ENCODE results near the gene TMEM125.

TMEM125 gene

DNA sequence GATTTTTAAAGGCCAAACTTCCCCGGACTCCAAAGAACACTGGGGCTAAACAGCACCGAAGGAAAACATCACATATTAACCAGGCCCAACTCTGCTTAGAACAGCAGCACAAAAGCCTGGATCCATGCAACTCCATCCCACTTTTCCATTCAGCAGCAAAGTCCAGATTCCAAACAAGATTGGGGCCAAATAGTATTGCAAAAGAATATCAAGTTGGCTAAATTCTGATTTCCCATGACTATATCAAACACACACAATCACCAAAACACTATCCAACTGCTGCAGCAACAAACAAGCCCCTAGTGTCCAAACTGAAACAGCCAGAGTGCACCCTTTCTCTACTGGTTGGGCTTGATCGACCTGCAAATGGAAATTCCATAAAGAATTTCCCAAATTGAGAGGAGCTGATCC lies 19.4 kb upstream of the TMEM125 start:
- no peak for DNase-seq

- DNase-seq, result no peak
Measured at GRCh38 chr1:43251024-43251423, 18.8 kb upstream of the TMEM125 start.

- DNase-seq, result no peak
Measured at GRCh38 chr1:43252225-43252624, 17.6 kb upstream of the TMEM125 start.

GRCh38 chr1:43253173-43253572 lies 16.6 kb upstream of the TMEM125 start:
- DNase-seq, result no peak

DNA sequence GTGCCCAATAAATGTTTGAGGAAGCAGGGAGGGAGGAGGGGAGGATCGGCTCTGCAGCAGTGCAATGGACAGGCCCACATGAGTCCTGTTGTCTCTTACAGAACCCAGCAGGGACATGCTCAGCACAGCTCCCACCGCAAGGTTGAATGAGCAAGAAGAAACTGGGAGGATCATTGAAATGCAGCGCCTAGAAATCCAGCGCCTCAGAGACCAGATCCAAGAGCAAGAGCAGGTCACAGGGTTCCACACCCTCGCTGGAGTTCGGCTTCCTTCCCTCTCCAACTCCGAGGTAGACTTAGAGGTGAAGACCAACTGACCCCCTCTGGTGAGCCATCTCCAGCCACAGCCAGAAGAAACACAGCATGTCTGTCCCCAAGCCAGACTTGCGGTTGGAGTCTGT lies 15.9 kb upstream of the TMEM125 start:
- no peak for DNase-seq

DNA sequence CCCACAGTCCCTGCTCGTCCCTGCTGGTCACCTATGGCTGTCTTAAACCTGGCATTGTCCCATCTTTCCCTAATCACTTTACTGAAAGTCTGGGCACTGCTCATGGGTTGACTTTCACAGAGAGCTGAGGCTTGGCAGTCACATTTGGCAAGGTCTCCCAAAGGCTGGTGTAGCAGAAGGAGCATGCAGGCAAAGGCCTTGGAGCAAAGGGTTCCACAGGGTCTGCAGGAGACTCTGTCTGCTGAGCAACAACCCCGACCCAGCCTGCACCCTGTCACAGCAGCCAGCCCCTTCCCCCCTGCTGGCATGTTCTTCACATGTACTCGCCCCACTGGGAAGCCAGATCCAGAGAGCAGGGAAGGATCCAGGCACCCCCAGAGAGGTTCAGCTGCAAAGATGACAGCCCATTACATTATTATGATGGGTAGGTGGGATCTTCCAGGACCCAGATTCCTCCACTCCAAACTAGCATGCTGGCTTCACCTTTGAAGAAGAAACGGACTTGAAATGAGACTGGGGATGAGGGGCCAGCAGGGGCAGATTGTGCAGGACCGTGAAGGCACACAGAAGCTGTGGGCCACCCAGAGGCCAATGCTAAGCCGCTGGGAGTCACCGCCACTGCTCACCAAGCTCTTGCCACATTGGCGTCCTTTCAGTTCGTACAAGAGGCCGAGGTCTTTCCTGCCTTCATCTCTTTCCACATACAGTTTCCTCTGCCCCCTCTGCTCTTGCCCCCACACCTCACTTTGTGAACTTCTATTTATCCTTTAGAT lies 14.2 kb upstream of the TMEM125 start:
- no peak for DNase-seq

GRCh38 chr1:43256675-43257570 lies 12.9 kb upstream of the TMEM125 start:
- no peak for DNase-seq

- no peak for DNase-seq
Measured at GRCh38 chr1:43258370-43258769, 11.4 kb upstream of the TMEM125 start.

GRCh38 chr1:43265431-43265830 lies 4.4 kb upstream of the TMEM125 start:
- no peak for DNase-seq

- no peak for DNase-seq
Measured at GRCh38 chr1:43266881-43267280, 2.9 kb upstream of the TMEM125 start.

DNA sequence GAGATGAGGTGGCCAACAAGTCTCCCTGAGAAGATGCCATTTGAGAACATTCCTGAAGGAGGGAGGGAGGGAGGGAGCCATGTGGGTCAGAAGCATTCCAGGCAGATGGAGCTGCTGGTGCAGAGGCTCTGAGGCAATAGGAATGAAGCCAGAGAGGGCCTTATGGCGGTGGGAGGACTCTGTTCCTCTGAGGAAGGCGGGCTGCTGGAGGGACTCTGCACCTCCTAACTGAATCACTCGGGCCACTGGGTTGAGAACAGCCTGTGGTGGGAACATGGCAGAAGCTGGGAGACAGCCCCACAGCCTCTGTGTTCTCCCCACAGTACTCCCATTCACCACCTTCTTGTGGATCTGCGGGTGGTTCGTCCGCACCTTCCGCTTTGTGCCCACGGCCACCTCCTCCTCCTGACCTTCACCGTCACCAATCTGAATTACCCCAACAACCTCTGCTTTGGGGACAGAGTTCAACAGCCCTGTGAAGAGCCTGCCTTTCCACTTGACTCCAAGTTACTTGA lies 2.4 kb upstream of the TMEM125 start:
- DNase-seq, result no peak

DNA sequence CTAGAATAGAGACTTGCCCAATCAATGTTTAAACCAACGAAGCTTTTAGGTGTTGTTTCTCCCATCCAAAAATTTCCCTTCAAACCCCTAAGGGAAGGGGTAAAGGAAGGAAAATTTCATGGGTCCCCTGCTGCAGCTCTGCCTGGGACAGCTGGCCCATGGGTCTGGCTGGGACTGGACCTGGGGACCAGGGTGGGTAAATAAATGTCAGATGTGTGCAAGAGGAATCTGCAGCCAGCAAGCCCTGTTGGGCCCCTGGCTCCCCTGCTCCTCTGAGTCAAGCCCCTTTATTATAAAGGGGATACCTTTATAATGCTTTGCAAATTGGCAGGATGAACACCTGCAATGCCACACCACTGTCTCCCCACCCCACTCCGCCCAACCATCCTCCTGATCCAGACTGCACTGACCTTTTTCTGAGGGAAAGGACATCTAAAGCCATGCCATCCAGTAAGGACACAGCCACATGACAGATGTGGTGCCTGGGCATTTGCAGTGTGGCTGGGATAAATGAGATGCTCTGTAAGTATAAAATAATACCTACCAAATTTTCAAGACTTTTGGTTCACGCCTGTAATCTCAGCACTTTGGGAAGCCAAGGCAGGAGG lies 1.9 kb upstream of the TMEM125 start:
- no peak for DNase-seq

DNA sequence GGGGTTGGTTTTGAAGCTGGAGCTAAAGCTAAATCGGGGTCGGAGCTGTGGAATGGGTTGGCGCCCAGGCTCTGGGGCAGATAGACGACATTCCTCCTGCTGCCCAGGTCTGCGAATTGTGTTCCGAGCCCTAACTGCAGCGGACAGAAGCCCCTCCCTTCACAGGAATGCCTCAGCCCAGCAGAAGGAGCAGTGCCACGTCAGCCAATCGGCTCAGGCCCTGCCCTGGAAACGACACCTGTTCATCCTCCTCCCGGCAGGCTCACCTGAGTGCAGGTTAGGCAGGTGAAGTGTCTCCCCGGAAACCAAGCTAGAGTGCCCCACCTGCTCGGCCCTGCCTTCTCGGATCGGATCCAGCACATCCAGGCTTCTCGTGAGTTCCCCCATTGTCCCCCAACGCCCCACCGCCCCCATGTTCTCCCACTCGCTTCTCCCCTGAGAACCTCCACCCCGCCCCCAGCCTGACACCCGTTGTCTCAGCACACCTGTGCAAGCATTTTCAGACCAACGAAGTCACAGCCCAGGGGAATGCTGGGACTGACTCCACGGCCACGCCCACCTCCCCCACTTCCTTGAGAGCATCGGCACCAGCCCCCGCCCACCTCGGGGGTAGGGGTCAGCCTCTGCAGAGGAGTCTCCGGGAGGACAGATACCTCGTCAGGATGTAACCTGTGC lies 775 bp downstream of the TMEM125 start:
- DNase-seq, result no peak

- no peak for DNase-seq
Measured at GRCh38 chr1:43271186-43272118, 1.7 kb downstream of the TMEM125 start.

- DNase-seq, result no peak
Measured at GRCh38 chr1:43272161-43272560, 2.4 kb downstream of the TMEM125 start.

GRCh38 chr1:43272576-43273571 lies 3.1 kb downstream of the TMEM125 start:
- no peak for DNase-seq

DNA sequence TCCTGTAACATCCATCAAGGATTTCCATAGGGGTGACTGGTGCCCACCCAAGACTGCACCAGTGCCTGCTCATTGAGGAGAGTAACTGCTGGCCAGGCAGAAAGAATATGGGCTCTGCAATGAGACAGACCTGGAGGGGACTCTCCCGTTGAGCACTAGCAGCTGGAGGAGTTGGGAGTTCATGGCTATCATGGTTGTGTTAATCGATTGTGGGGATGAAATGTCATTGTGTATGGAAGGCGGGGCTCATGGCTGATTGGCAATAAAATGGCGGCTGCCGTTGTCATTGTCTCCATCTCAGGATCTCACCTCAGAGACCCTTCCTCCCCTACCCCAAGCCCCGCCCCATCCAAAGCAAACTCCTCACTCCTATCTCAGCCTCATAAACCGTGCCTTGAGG lies 3.9 kb downstream of the TMEM125 start:
- DNase-seq, result no peak

DNA sequence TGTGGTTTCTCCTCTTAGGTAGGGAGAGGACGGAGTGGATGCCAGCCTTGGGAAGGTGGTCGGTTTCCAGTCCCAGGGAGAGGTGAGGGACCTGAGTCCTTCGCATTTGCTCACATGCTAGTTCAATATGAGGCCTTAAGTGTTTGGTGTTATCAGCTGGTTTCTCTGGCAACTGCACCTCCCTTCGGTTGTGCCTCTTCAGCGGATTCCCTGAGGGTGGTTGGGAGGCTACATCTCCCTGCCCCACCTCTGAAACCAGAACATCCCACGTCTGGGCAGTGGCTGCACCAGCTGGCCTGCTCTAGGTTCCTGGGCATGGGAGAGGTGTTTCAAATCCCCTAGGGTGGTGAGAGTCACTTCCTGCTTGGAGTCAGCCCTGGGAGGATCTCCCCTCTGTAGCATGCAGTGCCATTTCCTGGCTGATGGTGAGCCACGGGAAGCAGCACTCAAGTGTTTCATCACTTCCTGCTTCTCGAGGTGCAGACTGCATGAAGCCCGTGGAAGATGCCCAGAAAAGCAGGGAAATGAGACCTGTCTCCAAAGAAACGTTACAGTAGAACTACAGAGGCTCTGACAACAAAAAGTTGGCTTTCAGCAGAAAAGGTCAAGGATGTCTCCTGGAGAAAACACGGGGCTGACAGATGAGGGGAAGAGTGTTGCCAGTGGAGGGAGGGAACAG lies 4.5 kb downstream of the TMEM125 start:
- peak; percentile 31 for DNase-seq

- no peak for DNase-seq
Measured at GRCh38 chr1:43274804-43275180, 5.0 kb downstream of the TMEM125 start.

Data from KG1 (cell line).